ENCODE measurements around the gene TAP2. TPM values are rescaled to one million over a fixed set of nuclear protein-coding genes. Genes with fewer than 3 reads are reported as not detected.

TAP2 gene
- polyA plus RNA-seq, 2 of the 4 experiments (the other 2 are of a cell fraction) = 11.4 to 15.9 TPM

DNA sequence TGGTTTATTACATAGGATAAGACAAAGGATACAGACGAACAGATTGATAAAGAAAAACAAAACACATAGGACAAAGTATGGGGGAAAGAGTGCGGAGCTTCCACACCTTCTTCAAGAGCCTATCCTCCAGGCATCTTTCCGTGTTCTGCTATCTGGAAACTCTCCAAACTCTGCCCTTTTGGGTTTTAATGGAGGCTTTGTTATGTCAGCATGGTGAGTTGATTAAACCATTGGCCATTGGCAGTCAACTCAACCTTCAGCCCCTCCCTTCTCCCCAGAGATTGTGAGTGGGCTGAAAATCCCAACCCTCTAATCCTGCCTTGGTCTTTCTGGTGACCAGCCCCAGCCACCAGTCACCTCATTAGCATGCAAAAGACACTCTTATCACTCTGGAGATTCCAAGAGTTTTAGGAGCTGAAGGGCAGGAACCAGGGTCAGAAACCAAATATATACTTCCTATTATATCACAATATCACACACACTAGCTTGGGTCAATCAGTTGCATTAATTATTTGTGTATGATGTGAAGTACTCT is 45.6 kb downstream of the TAP2 start:
- no peak overlapping the region for H3K4me3 ChIP-seq
- TF ChIP-seq HDAC2 (IDR thresholded peaks at IDR 0.05) (no peak), HES2 (IDR thresholded peaks at IDR 0.05) (no peak), ELK1 (IDR thresholded peaks at IDR 0.05; ENCODE audit: low read depth, low read length) (no peak), NFE2L2 (conservative IDR thresholded peaks at IDR 0.05; ENCODE audit: low read length) (no peak), ZFP36 (IDR thresholded peaks at IDR 0.05; ENCODE audit: borderline replicate concordance, partially characterized antibody) (no peak), SMC3 (IDR thresholded peaks at IDR 0.05) (no peak), PHF8 (IDR thresholded peaks at IDR 0.05; ENCODE audit: borderline replicate concordance, low read depth) (no peak), RARB (CRISPR knock-in tag; IDR thresholded peaks at IDR 0.05) (no peak), RFX5 (IDR thresholded peaks at IDR 0.05) (no peak), EP300 (IDR thresholded peaks at IDR 0.05) (no peak), TP53 (CRISPR knock-in tag; IDR thresholded peaks at IDR 0.05) (no peak), GATA3 (IDR thresholded peaks at IDR 0.05; ENCODE audit: borderline replicate concordance) (no peak), MAFK (IDR thresholded peaks at IDR 0.05; ENCODE audit: partially characterized antibody) (no peak)
- TF ChIP-seq, protein P1, sequence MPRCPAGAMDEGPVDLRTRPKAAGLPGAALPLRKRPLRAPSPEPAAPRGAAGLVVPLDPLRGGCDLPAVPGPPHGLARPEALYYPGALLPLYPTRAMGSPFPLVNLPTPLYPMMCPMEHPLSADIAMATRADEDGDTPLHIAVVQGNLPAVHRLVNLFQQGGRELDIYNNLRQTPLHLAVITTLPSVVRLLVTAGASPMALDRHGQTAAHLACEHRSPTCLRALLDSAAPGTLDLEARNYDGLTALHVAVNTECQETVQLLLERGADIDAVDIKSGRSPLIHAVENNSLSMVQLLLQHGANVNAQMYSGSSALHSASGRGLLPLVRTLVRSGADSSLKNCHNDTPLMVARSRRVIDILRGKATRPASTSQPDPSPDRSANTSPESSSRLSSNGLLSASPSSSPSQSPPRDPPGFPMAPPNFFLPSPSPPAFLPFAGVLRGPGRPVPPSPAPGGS (IDR thresholded peaks at IDR 0.05) = no peak
- TF ChIP-seq, protein P2, sequence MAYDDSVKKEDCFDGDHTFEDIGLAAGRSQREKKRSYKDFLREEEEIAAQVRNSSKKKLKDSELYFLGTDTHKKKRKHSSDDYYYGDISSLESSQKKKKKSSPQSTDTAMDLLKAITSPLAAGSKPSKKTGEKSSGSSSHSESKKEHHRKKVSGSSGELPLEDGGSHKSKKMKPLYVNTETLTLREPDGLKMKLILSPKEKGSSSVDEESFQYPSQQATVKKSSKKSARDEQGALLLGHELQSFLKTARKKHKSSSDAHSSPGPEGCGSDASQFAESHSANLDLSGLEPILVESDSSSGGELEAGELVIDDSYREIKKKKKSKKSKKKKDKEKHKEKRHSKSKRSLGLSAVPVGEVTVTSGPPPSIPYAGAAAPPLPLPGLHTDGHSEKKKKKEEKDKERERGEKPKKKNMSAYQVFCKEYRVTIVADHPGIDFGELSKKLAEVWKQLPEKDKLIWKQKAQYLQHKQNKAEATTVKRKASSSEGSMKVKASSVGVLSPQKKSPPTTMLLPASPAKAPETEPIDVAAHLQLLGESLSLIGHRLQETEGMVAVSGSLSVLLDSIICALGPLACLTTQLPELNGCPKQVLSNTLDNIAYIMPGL (CRISPR knock-in tag; IDR thresholded peaks at IDR 0.05; ENCODE audit: borderline replicate concordance) = no peak
- FAIRE-seq (no peak), ATAC-seq (no peak), DNase-seq (ENCODE audit: low read depth in 1 of 2, low spot score in 1 of 2) (no peak)
- H3K9me3 ChIP-seq = no peaks in the 10 kb centered on the region
- WGBS (ENCODE audit: missing lambda C conversion rate) = 36% methylated on average over 3 of the region's 3 CpGs
- ChIA-PET CTCF (interaction anchor here (0.9 to 2.2 kb wide), 3 partner anchors 46 to 379 kb away, joined by 4 to 16 read pairs (median 5); partner anchors contain the start of gene TAP2), POLR2A (no interaction called here)
- H3K4me2 ChIP-seq = no peak overlapping the region
- H3K27ac ChIP-seq = no peak overlapping the region
- H3K4me1 ChIP-seq = no peaks in the 10 kb centered on the region

- peak in 1 of 2 experiments; percentile 3 for DNase-seq (ENCODE audit: low read depth in 1 of 2, low spot score in 1 of 2)
- Histone ChIP-seq H3K27ac (no peak overlapping the region), H3K4me2 (no peak overlapping the region), H3K9me3 (no peaks in the 10 kb centered on the region), H3K4me1 (no peaks in the 10 kb centered on the region), H3K4me3 (no peak overlapping the region)
- ATAC-seq = no peak
- 5% methylated on average over 2 of the region's 2 CpGs for WGBS (ENCODE audit: missing lambda C conversion rate)
- no peak for FAIRE-seq
- TF ChIP-seq KDM1A (IDR thresholded peaks at IDR 0.05; ENCODE audit: low read depth) (no peak), HOXB13 (CRISPR knock-in tag; IDR thresholded peaks at IDR 0.05; ENCODE audit: low read depth) (no peak), CTCF (IDR thresholded peaks at IDR 0.05) (no peak), JUNB (IDR thresholded peaks at IDR 0.05) (no peak), RFX5 (IDR thresholded peaks at IDR 0.05) (no peak), SREBF2 (IDR thresholded peaks at IDR 0.05) (no peak), HEYL (CRISPR knock-in tag; IDR thresholded peaks at IDR 0.05) (no peak), TFCP2L1 (CRISPR knock-in tag; IDR thresholded peaks at IDR 0.05) (no peak), ATOH8 (CRISPR knock-in tag; IDR thresholded peaks at IDR 0.05; ENCODE audit: low read depth) (no peak), SMC3 (IDR thresholded peaks at IDR 0.05) (no peak), ZSCAN20 (CRISPR knock-in tag; IDR thresholded peaks at IDR 0.05) (no peak), TP53 (CRISPR knock-in tag; IDR thresholded peaks at IDR 0.05) (no peak), HOXA7 (CRISPR knock-in tag; IDR thresholded peaks at IDR 0.05) (no peak), EHMT2 (IDR thresholded peaks at IDR 0.05; ENCODE audit: low read depth) (no peak), ELK1 (IDR thresholded peaks at IDR 0.05; ENCODE audit: low read depth, low read length) (no peak), CHD4 (IDR thresholded peaks at IDR 0.05; ENCODE audit: borderline replicate concordance) (no peak), NR3C1 (IDR thresholded peaks at IDR 0.05) (no peak), HDAC2 (IDR thresholded peaks at IDR 0.05) (no peak)
- TF ChIP-seq, protein P3, sequence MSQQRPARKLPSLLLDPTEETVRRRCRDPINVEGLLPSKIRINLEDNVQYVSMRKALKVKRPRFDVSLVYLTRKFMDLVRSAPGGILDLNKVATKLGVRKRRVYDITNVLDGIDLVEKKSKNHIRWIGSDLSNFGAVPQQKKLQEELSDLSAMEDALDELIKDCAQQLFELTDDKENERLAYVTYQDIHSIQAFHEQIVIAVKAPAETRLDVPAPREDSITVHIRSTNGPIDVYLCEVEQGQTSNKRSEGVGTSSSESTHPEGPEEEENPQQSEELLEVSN (IDR thresholded peaks at IDR 0.05; ENCODE audit: borderline replicate concordance, low read depth) = no peak
- POLR2A ChIA-PET = no interaction called here
- CTCF ChIA-PET = interaction anchor here (0.7 kb wide), 1 partner anchor 616 kb away, joined by 3 read pairs; no protein-coding TSS in a partner anchor
Measured at GRCh38 chr6:32790306-32790705, 48.2 kb downstream of the TAP2 start.
